NB4 (cell line): ENCODE data around the gene DPYD.

ENCODE experiments used
- DNase-seq: peaks from one replicate; pipeline ENCODE4 v3.0.0; 2010; ENCODE audit warnings: low read depth
- H3K4me3 ChIP-seq: one replicate; pipeline ENCODE4 v1.5.1; 2011; ENCODE audit warnings: mild to moderate bottlenecking, low read depth, low read length, moderate library complexity
- CTCF ChIP-seq: IDR thresholded peaks from one replicate; pipeline ENCODE4 v1.5.1; 2012; ENCODE audit warnings: low read depth, low read length
- MAX ChIP-seq: IDR thresholded peaks from 2 replicates; pipeline ENCODE4 v1.6.1; 2011; ENCODE audit warnings: low read depth, low read length
- MYC ChIP-seq: IDR thresholded peaks from 2 replicates; pipeline ENCODE4 v1.6.1; 2011; ENCODE audit warnings: low read depth, low read length
- POLR2A ChIP-seq: IDR thresholded peaks from 2 replicates; pipeline ENCODE4 v1.6.1; 2011; ENCODE audit warnings: mild to moderate bottlenecking; ENCODE audit not compliant: insufficient read length; ENCODE audit errors: extremely low read depth

DPYD gene

GRCh38 chr1:97540346-97540888 is 380.4 kb downstream of the DPYD start:
- TF ChIP-seq POLR2A (no peak), MAX (no peak), MYC (no peak), CTCF (no peak)
- DNase-seq = no peak
- H3K4me3 ChIP-seq = no peak overlapping the region

GRCh38 chr1:97538113-97538512 is 382.7 kb downstream of the DPYD start:
- H3K4me3 ChIP-seq = no peak overlapping the region
- no peak for DNase-seq
- TF ChIP-seq POLR2A (no peak), MAX (no peak), MYC (no peak), CTCF (no peak)

- DNase-seq = no peak
- no peak for TF ChIP-seq CTCF
- TF ChIP-seq MAX = no peak
- no peak for TF ChIP-seq MYC
- no peak for TF ChIP-seq POLR2A
- no peak overlapping the region for H3K4me3 ChIP-seq
Measured at GRCh38 chr1:97533358-97533757, 387.5 kb downstream of the DPYD start.

GRCh38 chr1:97529600-97529999 is 391.2 kb downstream of the DPYD start:
- DNase-seq = no peak
- TF ChIP-seq POLR2A (no peak), MYC (no peak), MAX (no peak), CTCF (no peak)
- H3K4me3 ChIP-seq = no peak overlapping the region

GRCh38 chr1:97524211-97524610 is 396.6 kb downstream of the DPYD start:
- H3K4me3 ChIP-seq = no peak overlapping the region
- no peak for TF ChIP-seq POLR2A
- no peak for TF ChIP-seq MYC
- TF ChIP-seq CTCF = no peak
- TF ChIP-seq MAX = no peak
- no peak for DNase-seq

- no peak overlapping the region for H3K4me3 ChIP-seq
- no peak for TF ChIP-seq MAX
- TF ChIP-seq POLR2A = no peak
- no peak for TF ChIP-seq CTCF
- no peak for TF ChIP-seq MYC
- no peak for DNase-seq
Measured at GRCh38 chr1:97516588-97516987, 404.2 kb downstream of the DPYD start.
